GM12874 (cell line): ENCODE data around the gene CRYAB.

ENCODE experiments used
- CTCF ChIP-seq: IDR thresholded peaks from 2 replicates; pipeline ENCODE4 v1.5.1; 2011; ENCODE audit warnings: low read depth, mild to moderate bottlenecking, control low read depth, low read length, moderate library complexity; ENCODE audit not compliant: insufficient read depth

CRYAB gene

GRCh38 chr11:111886844-111887243, 24.7 kb downstream of the CRYAB start:
- TF ChIP-seq CTCF, result no peak

GRCh38 chr11:111886032-111886431, 25.5 kb downstream of the CRYAB start:
- TF ChIP-seq CTCF, result no peak

- TF ChIP-seq CTCF, result no peak
Observed at GRCh38 chr11:111882202-111882601, 29.4 kb downstream of the CRYAB start.

- no peak for TF ChIP-seq CTCF
Observed at GRCh38 chr11:111879637-111879960, 32.0 kb downstream of the CRYAB start.

GRCh38 chr11:111878849-111879636, 32.5 kb downstream of the CRYAB start, which contains the start of the genes CFAP68 and FDXACB1:
Gene CFAP68 (plus strand): TSS chr11:111879541. CDS start chr11:111879561, 20 bp downstream.
Gene FDXACB1 (minus strand): TSS chr11:111879165. CDS start chr11:111879132, 33 bp downstream.
- TF ChIP-seq CTCF, result peak; percentile 98

GRCh38 chr11:111878385-111878848, 33.2 kb downstream of the CRYAB start:
- no peak for TF ChIP-seq CTCF

GRCh38 chr11:111871693-111872161, 39.8 kb downstream of the CRYAB start:
- TF ChIP-seq CTCF, result no peak
